GM12878 (cell line): Measurements from ENCODE around the gene AOPEP. TPM values are rescaled to one million over a fixed set of nuclear protein-coding genes. Genes with fewer than 3 reads are reported as not detected.

ENCODE experiments used
- ATAC-seq: fragments of 200-7000 bp; cut with Tn5 transposase; 3 replicates; pipeline ENCODE4 v1.9.1; 2020; ENCODE audit warnings: mild to moderate bottlenecking, moderate library complexity
- BruUV-seq: library from RNA; stranded (reverse); fragments of 400-500 nt; replicated peaks from 2 replicates; lab custom pipeline; 2021; lab: Mats Ljungman, UMichigan
- CTCF ChIA-PET: fragments of 300-600 bp; sonication (Branson Sonifier 250); formaldehyde crosslinking; extraction: SDS; loops from one replicate; lab custom pipeline; 2021; ENCODE audit warnings: inconsistent platforms; lab: Yijun Ruan, JAX
- POLR2A ChIA-PET: fragments of 350-600 bp; formaldehyde crosslinking; extraction: SDS; loops from one replicate; lab custom pipeline; 2021; ENCODE audit warnings: inconsistent platforms; lab: Charles Lee
- RAD21 ChIA-PET: fragments of 300-600 bp; sonication (Branson Sonifier 250); formaldehyde crosslinking; loops from one replicate; lab custom pipeline; 2023; ENCODE audit warnings: antibody characterized with exemption; ENCODE audit not compliant: unreplicated experiment; lab: Charles Lee
- SMC1A ChIA-PET: fragments of 300-600 bp; sonication (Branson Sonifier 250); formaldehyde crosslinking; loops from one replicate; lab custom pipeline; 2023; ENCODE audit not compliant: unreplicated experiment, uncharacterized antibody; lab: Charles Lee
- DNase-seq: peaks from one replicate; pipeline ENCODE4 v3.0.0-alpha.2; 2011; ENCODE audit warnings: low read depth, low spot score
- FAIRE-seq: peaks from 3 replicates; lab custom pipeline; 2011; peaks lifted over from hg19 to GRCh38; lab: Jason Lieb, UNC
- H2AFZ ChIP-seq: 2 replicates; pipeline ENCODE4 v1.6.0; 2011; ENCODE audit warnings: low read depth, low read length, control low read depth; ENCODE audit not compliant: control insufficient read depth
- H3K27ac ChIP-seq: 2 replicates; pipeline ENCODE4 v1.5.1; 2011; ENCODE audit warnings: control low read depth; ENCODE audit not compliant: control insufficient read depth, insufficient read depth
- H3K27me3 ChIP-seq, 2 experiments: replicated peaks in 1 of 2; 2 replicates each; pipeline versions ENCODE4 v1.6.0 to v1.6.1; 2011; ENCODE audit warnings: low read length in 1 of 2; ENCODE audit not compliant: control insufficient read depth in 2 of 2, insufficient read depth in 2 of 2
- H3K36me3 ChIP-seq, 2 experiments: 2 replicates each; pipeline ENCODE4 v1.5.1; 2011; ENCODE audit warnings: low read length in 1 of 2; ENCODE audit not compliant: control insufficient read depth in 2 of 2, insufficient read depth in 2 of 2
- H3K4me1 ChIP-seq: 2 replicates; pipeline ENCODE4 v1.6.1; 2011; ENCODE audit warnings: mild to moderate bottlenecking, low read length, moderate library complexity, mixed read lengths; ENCODE audit not compliant: control insufficient read depth, insufficient read depth
- H3K4me2 ChIP-seq: 2 replicates; pipeline ENCODE4 v1.6.0; 2011; ENCODE audit warnings: control low read depth; ENCODE audit not compliant: control insufficient read depth, insufficient read depth
- H3K4me3 ChIP-seq: fragments of 200-600 bp; sonication (generic); 2 replicates; pipeline ENCODE4 v1.5.1; 2016
- H3K79me2 ChIP-seq: 2 replicates; pipeline ENCODE4 v1.6.0; 2011; ENCODE audit warnings: low read length; ENCODE audit not compliant: control insufficient read depth, insufficient read depth
- H3K9ac ChIP-seq: 2 replicates; pipeline ENCODE4 v1.8.0; 2011; ENCODE audit warnings: low read length, control low read depth, mixed read lengths; ENCODE audit not compliant: control insufficient read depth, insufficient read depth
- H3K9me3 ChIP-seq: replicated peaks from 3 replicates; pipeline ENCODE4 v1.5.1; 2011; ENCODE audit warnings: mild to moderate bottlenecking, low read length; ENCODE audit not compliant: control insufficient read depth, insufficient read depth
- H4K20me1 ChIP-seq: 2 replicates; pipeline ENCODE4 v1.6.0; 2011; ENCODE audit not compliant: control insufficient read depth, insufficient read depth
- BCL3 ChIP-seq: IDR thresholded peaks from 2 replicates; pipeline ENCODE4 v1.6.1; 2011; ENCODE audit warnings: borderline replicate concordance, low read depth, mild to moderate bottlenecking, moderate library complexity, low read length; ENCODE audit not compliant: insufficient read depth, poor library complexity, severe bottlenecking
- BRCA1 ChIP-seq: IDR thresholded peaks from 2 replicates; pipeline ENCODE4 v1.6.1; 2011; ENCODE audit warnings: low read depth, low read length, improper control_type of control experiment
- CBFB ChIP-seq: IDR thresholded peaks from 2 replicates; pipeline ENCODE4 v1.6.1; 2016; ENCODE audit warnings: antibody characterized with exemption, low read depth
- CBX5 ChIP-seq: sonication (generic); IDR thresholded peaks from 2 replicates; pipeline ENCODE4 v1.6.1; 2016; ENCODE audit warnings: low read depth, moderate library complexity, mild to moderate bottlenecking, inconsistent platforms
- EZH2 ChIP-seq: IDR thresholded peaks from 2 replicates; pipeline ENCODE4 v1.6.1; 2012; ENCODE audit warnings: low read depth, mild to moderate bottlenecking, control low read depth, inconsistent platforms, low read length, borderline replicate concordance; ENCODE audit not compliant: control insufficient read depth
- FOXM1 ChIP-seq: IDR thresholded peaks from 2 replicates; pipeline ENCODE4 v1.6.1; 2012; ENCODE audit warnings: low read depth, mild to moderate bottlenecking, inconsistent platforms, low read length, moderate library complexity
- IKZF2 ChIP-seq, 2 experiments: fragments of 450-650 bp; IDR thresholded peaks; 2 replicates each; pipeline ENCODE4 v1.6.1; 2017; ENCODE audit warnings: mild to moderate bottlenecking in 2 of 2, moderate library complexity in 2 of 2
- MTA2 ChIP-seq: fragments of 450-650 bp; IDR thresholded peaks from 2 replicates; pipeline ENCODE4 v1.6.1; 2016; ENCODE audit warnings: low read depth, mild to moderate bottlenecking, moderate library complexity
- PAX8 ChIP-seq: fragments of 450-650 bp; IDR thresholded peaks from 2 replicates; pipeline ENCODE4 v1.6.1; 2017; ENCODE audit warnings: mild to moderate bottlenecking, moderate library complexity
- PML ChIP-seq: IDR thresholded peaks from 2 replicates; pipeline ENCODE4 v1.6.1; 2012; ENCODE audit warnings: low read length, inconsistent platforms
- ZBTB11 ChIP-seq: fragments of 450-650 bp; formaldehyde crosslinking; IDR thresholded peaks from 2 replicates; pipeline ENCODE4 v1.5.0; 2022; ENCODE audit warnings: mild to moderate bottlenecking, missing genetic modification characterization
- WGBS: methylation state at CpG from one replicate; pipeline ENCODE4 v1.1.6; 2016; ENCODE audit warnings: low lambda C conversion rate; ENCODE audit not compliant: insufficient replicate concordance, insufficient coverage; ENCODE audit errors: missing lambda C conversion rate; 5-methylcytosine and 5-hydroxymethylcytosine counted together
- in situ Hi-C: fragments of 300-500 bp; cut with MboI; formaldehyde crosslinking; loops from 9 replicates; pipeline ENCODE4 v1.14.3; 2018; ENCODE audit warnings: mixed read lengths
- intact Hi-C: fragments of 100-400 bp; cut with micrococcal nuclease; formaldehyde crosslinking; loops from one replicate; pipeline ENCODE4 v1.14.2; 2022; ENCODE audit not compliant: unreplicated experiment
- polyA plus RNA-seq, 11 experiments: library from polyadenylated mRNA; depleted of rRNA in 4 of 11; unstranded in 6 of 11; stranded (reverse) in 5 of 11; fragments of >200 nt; fragmentation: Nextera tagmentation in 4 of 11; fragmentation: Illumina TruSeq in 1 of 11; extraction: Ambion mirVana in 4 of 11; extraction: Trizol in 1 of 11; gene quantifications; 1 replicate in 1 of 11; 2 replicates in 10 of 11; pipeline versions ENCODE4 v1.2.1 to v1.2.3, GENCODE V29; 2011 to 2016; ENCODE audit warnings: inconsistent platforms in 2 of 11, missing spikeins in 2 of 11, low read depth in 1 of 11
- total RNA-seq, 4 experiments: library from RNA; depleted of rRNA in 3 of 4; stranded (reverse); fragments of >200 nt in 3 of 4; fragmentation: Illumina TruSeq in 1 of 4; extraction: Trizol in 1 of 4; gene quantifications; 2 replicates each; pipeline versions ENCODE4 v1.2.1 to v1.2.3, GENCODE V29; 2013 to 2021

The AOPEP gene
- total and polyA plus RNA-seq, 10 of the 15 experiments (the other 5 are each of a cell fraction or from before 2014, with no cell fraction given): 2.3 to 16.9 (median 10.1) TPM

- no peak for FAIRE-seq
- no peak overlapping the region for H3K4me2 ChIP-seq
- ChIA-PET CTCF (no interaction called here), SMC1A (no interaction called here), RAD21 (no interaction called here), POLR2A (no interaction called here)
- H3K9me3 ChIP-seq: no peaks in the 10 kb centered on the region
- no peaks in the 10 kb centered on the region for H4K20me1 ChIP-seq
- no TSS peak for BruUV-seq
- intact Hi-C loops: no loop called here
- no peak overlapping the region for H3K27ac ChIP-seq
- in situ Hi-C loops: no loop called here
- H3K36me3 ChIP-seq: no peaks in the 10 kb centered on the region
- H3K9ac ChIP-seq: no peak overlapping the region
- H2AFZ ChIP-seq: no peak overlapping the region
- no peaks in the 10 kb centered on the region for H3K4me1 ChIP-seq
- H3K79me2 ChIP-seq: no peaks in the 10 kb centered on the region
- no peak for TF ChIP-seq IKZF2 (IDR thresholded peaks at IDR 0.05)
- no peak for TF ChIP-seq PML
- no peak for TF ChIP-seq CBFB
- no peak for TF ChIP-seq CBX5
- TF ChIP-seq FOXM1: no peak
- no peak for TF ChIP-seq MTA2
- TF ChIP-seq PAX8: no peak
- no peak for TF ChIP-seq BRCA1
- TF ChIP-seq BCL3: no peak
- TF ChIP-seq EZH2: no peak
- no peak for TF ChIP-seq ZBTB11
- DNase-seq: no peak
- H3K27me3 ChIP-seq: no peaks in the 10 kb centered on the region
- WGBS: 98% methylated on average over 3 of the region's 3 CpGs
- no peak for ATAC-seq
- no peak overlapping the region for H3K4me3 ChIP-seq
Observed at GRCh38 chr9:94896512-94896911, 170.0 kb downstream of the AOPEP start.
